Lung microvascular endothelial cell (primary cell): ENCODE results near the gene MMP28. TPM values are rescaled to one million over a fixed set of nuclear protein-coding genes. Genes with fewer than 3 reads are reported as not detected.

ENCODE experiments used
- DNase-seq, 2 donors: peaks; one replicate each; pipeline versions ENCODE4 v3.0.0 to v3.0.0-alpha.2; 2010; ENCODE audit warnings: low read depth in 2 of 2
- total RNA-seq: library from RNA; depleted of rRNA; stranded (reverse); fragments of >200 nt; gene quantifications from 2 replicates; pipeline ENCODE4 v1.2.1, GENCODE V29; 2014

The MMP28 gene
- total RNA-seq, 1 donor from 2014 or later, result 0.40 TPM

DNA sequence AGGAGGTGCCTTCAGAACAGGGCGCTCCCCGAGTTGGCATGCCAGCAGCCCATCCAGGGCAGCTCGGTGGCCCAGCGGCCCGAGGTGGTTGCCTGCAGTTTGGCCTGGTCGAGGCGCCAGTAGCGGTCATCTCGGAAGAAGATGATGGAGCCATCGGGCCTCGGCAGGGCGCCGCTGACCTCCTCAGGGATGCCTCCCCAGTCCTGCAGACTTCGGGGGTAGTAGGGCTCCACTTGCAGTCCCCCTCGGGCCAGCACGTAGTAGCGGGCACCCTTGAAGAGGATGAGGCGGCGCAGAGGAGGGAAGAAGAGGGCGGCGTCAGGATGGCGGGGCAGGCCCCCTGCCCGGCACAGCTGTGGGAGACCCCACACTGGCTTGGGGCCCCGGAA lies 29.0 kb downstream of the MMP28 start:
- no peak for DNase-seq

- no peak for DNase-seq
These were observed 29.5 kb downstream of the MMP28 start for GRCh38 chr17:35765756-35766488.

- no peak for DNase-seq
These were observed 30.2 kb downstream of the MMP28 start for GRCh38 chr17:35765086-35765710.

DNA sequence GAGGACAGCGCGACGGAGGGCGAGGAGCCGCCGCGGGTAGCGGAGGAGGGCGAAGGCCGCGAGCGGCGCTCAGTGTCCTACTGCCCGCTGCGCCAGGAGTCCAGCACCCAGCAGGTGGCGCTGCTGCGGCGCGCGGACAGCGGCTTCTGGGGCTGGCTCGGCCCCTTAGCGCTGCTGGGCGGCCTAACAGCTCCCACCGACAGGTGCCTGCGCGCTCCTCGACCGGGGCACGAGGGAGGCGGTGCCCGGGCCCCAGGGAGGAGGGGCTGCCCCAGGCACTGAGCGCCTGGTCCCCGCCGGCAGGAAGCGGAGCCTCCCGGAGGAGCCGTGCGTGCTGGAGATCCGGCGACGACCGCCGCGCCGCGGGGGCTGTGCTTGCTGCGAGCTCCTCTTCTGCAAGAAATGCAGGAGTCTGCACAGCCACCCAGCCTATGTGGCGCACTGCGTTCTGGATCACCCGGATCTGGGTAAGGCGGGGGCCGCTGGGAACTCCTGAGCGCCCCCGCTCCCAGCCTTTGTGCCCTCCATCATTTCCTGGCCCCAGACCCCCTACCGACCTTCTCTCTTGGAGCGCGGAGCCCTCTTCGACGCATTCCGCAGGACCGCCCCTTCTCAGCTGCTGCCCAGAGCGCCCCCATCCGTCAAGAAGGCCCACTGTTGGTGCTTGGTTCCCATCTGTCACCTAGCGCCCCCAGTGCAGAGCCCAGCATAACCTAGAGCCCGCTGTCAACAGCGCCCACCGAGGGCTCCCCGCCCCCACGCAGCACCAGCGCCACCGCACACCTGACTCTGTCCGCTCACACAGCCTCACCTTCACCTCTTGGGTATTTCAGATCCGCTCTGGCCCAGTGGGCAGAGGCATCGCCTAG lies 31.1 kb downstream of the MMP28 start:
- DNase-seq, result peak; percentile 88 to 92

DNA sequence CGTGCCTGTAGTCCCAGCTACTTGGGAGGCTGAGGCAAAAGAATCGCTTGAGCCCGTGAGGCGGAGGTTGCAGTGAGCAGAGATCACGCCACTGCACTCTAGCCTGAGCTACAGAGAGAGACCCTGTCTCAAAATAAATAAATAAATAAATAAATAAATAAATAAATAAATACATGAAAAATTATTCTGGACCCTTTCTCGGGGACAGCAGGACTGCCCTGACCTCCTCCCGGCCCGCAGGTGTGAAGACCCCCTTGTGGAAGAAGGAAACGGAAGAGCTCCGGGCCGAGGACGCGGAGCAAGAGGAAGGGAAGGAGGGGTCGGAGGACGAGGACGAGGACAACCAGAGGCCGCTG lies 31.7 kb downstream of the MMP28 start:
- no peak for DNase-seq

- DNase-seq, result no peak
These were observed 33.8 kb downstream of the MMP28 start for GRCh38 chr17:35761601-35762000.

DNA sequence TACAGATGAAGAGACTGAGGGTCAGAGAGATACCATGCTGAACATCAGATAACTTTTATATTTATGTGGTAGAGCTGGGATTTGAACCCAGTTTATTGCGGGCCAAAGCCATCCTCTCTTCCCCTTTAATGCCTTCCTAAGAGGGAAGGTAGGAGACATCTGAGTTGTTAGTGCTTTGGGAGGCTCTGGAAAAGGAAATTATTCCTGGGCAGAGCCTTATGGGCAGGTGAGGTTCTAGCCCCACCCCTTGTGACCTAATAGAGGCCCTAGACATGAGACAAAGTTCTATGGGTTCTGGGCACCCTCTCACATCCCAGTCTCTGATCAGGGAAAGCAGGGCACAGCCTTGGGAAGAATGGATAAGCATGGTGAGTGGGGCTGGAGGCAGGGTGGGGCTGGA lies 34.9 kb downstream of the MMP28 start, which contains the start of gene C17orf50:
TSS of gene C17orf50 (plus strand) at position 301 of the 400 bp plus-strand sequence. CDS start at position 356, 55 bp downstream.
- DNase-seq, result no peak

- no peak for DNase-seq
These were observed 38.2 kb downstream of the MMP28 start for GRCh38 chr17:35757243-35757642.

DNA sequence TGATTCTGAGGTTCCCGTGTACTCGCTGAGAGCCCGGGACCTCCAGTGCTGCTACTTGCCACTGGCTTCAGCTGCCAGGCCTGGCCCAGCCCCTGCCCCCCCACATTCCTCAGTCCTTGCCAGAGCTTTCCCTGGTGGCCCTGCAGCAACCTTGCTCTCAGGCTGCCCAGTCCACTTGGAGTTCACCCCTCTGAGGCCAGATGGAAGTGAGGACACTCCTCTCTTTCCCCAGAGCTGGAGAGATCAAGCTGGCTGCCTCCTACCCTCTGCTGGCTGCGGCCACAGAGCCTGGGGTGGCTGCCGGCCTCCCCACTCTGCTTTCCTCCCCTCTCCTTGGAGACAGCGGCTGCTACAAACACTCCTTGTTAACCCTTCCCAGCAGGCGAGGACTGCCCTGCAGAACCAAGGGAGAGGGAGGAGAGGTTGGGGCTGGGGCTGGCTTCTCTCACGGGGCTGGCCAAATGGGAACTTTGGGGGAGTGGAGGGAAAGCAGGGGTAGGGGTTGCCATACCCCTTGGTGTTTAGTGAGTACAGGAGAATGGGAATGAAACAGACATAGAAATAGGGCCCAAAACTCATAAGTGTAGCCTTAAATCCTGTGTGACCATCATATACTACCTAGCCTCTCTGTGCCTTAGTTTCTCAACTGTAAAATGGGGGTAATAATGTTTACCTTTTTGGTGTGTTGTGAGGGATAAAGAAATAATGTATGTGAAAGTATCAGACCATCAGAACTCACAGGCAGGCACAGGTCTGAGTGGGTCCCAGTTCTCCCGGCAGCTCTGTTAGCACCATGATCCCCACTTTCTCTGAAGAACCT lies 42.3 kb downstream of the MMP28 start, which contains the start of gene GAS2L2:
TSS of gene GAS2L2 (minus strand) at position 295 of the 820 bp plus-strand sequence. CDS start 389 bp downstream, outside the sequence.
- no peak for DNase-seq

- peak in 1 of 2 donors; percentile 41 for DNase-seq
These were observed 43.0 kb downstream of the MMP28 start for GRCh38 chr17:35752471-35752870.

DNA sequence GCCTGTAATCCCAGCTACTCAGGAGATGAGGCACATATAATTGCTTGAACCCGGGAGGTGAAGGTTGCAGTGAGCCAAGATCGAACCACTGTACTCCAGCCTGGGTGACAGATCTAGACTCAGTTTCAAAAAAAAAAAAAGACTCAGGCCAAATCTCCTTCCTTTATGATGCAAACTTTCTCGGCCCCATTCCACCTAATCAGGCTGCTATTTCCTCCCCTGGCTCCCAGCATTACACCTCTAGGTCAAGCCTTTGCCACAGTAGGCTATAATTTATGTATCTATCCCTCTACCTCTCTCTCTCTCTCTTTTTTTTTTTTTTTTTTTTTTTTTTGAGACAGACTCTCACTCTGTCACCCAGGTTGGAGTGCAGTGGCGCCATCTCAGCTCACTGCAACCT lies 43.9 kb downstream of the MMP28 start:
- peak in 1 of 2 donors; percentile 38 for DNase-seq

DNA sequence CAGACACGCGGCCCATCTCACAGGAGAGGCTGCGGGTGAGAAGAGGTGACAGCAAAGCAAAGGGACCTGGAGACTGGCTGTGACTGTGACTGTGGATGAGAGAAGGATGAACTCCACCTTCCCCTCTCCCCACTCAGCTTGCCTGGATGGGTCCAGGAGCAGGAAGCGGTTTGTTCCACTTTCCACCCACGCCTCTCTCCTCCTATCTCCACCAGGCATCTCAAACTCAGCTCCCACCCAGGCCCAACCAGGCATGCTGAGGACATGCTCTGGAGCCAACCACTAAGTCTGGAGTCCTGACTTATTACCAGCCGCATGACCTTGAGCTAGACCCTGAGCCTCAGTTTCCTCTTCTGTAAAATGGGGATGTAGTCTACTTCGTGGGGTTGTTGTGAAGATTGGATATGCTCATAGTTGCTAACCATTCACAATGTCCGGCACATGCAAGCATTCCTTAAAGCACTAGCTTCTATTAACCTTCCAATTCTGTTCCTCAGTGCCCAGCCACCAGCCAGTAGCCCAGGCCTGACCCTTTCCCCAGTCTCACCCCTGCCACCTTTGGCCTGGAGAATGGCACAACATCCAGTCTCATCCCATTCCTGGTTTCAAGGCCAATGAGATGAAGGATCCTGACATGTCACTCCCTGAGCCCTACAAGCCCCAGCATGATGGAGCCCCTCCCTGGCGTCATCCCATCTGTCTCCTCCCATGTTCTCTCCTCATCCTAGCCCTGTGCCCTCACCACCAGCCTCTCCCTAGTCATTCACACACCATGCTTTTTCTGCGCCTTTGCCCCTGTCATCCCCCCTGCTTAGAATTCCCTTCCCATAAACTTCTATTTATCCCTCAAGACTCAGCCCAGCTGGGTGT lies 44.7 kb downstream of the MMP28 start:
- DNase-seq, result no peak

DNA sequence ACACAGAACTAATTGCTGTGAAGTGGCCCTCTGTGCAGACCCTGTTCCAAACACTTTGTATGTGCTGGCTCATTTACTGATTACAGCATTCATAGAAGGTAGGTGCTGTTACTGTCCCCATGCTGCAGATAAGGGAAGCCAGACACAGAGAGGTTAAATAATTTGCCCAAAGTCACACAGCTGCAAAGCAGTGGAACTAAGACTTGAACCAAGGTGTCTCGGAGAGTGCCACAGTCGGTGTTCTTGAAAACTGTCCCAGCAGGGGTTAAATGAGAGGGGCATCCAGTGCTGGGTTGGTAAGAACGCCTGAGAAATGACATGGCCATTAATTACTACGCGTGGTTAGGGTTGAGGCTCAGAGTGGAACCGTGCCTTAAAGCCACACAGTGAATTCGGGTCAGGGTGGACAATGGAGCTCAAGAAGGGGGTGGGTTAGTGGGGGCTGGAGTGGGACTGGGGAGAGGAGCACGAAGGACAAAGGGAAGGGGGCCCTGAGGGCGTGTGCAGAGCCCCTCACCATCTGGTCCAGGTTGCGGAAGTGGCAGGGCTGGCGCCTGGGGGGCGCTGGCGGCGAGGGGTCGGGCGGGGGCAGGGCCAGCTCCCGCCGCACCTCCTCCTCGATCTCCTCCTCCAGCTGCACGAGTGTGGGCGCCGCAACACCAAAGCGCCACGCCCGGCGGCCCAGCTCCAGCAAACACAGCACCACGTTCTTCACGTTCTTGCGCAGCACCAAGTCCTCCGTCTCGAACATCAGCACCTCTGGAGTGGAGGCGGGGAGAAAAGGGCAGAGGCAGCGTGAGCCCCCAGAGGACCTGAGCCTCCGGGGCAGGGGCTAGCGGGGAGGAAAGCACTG lies 45.7 kb downstream of the MMP28 start:
- DNase-seq, result no peak

DNA sequence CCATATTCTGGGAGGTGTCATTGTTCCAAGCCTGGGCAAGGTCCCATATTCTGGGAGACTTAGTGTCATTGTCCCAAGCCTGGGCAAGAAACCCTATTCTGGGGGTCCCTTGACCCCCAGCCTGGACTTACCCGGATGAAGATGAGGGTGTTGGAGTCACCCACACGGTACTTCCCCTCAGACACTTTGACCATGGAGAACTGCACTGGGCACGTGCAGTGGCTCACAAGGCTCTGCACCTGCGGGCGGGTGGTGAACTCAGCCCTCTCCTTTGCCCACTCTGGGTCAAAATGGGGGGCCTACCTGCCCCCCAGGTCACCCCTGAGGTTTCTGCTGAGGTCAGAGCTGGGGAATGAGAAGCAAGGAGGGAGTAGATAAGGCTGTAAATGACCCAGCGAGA lies 46.5 kb downstream of the MMP28 start:
- DNase-seq, result no peak

DNA sequence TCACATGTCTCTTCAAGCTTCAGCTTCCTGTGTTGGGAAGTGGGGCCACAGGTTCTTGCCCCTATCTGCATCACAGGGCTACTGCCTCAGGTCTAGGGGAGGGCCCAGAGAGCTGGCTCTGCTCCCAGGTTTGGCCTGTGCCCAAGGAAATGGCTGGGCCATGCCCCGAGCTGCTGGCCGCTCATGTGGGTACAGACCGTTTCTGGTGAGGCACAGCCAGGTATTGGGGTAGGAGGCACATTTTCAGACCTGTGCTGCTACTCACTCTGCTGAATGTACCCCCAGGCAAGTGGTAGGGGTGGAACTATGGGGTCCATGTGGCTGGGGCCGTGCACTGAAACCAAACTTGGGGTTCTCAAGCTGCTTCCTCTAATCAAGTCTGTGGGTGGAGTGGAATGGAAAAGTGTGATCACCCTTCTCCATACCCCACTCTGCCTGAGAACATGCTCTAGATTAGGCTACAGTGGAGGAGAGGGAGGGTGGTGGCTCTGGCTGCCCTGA lies 47.0 kb downstream of the MMP28 start:
- DNase-seq, result peak in 1 of 2 donors; percentile 26

DNA sequence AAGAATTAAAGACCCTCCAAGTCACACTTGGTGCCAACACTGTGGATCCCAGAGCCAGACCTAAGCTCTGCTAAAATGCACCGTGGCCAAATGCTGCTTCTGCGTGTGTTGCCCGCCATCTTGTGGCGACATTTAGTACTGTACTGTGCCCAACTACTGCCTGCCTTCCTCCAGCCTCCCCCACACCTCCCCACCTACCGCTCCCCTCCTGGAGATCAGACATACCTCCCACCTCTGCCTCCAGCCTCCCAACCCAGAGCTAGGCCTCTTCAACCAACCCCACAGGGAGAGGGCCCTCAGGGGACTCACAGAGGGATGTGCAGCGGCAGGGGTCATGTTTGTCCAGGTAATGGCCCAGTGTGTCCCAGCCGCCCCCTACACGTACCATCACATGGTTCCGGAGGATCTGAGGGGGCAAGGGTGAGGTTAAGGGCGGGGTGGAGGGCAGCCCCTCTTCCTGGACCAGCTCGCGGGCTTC lies 47.9 kb downstream of the MMP28 start:
- peak; percentile 83 to 89 for DNase-seq

DNA sequence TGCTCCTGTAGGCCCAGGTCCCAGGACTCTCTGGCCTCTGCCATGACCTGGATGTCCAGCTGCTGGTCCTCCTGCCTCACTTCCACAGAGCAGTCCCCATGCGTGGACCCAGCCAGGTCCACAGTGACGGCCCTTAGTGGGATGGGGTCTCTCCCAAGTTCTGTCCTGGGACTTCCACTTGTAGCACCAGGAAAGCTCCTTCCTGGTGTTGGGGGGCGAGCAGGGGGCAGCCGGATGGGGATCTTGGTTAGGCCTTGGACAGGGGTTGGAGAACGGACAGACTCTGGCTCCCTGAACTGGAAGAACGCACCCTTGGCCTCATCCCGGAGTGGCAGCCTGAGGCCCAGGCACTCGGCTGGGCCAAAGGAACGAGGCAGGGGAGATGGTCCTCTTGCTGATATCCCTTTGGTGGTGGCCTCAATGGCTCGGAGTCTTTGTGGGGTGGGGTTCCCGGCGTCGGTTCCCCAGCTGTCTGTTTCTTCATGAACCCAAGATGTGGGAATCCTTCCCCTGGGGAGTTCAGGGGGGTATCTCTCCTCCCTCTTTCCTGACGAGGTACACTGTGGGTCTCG lies 49.6 kb downstream of the MMP28 start:
- no peak for DNase-seq

DNA sequence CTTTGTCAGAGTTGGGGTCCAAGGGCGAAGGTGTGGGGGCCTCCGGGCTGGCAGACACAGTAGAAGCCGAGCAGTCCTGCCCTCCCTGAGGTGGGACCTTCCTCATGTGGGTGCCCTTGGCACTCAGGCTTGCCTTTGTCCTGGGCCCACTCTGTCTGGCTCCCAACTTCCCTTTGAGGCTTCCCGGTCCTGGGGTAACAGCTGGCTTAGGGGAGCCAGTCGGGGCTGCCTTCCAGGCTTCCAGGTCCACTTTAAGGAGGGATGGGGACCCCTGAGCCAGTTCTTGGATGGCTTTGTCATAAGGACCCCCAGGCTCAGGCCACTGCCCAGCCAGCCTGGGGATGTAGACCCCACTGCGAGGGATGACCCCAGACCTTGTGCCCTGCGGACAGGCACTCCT lies 50.2 kb downstream of the MMP28 start:
- no peak for DNase-seq

GRCh38 chr17:35744830-35745229 lies 50.6 kb downstream of the MMP28 start:
- no peak for DNase-seq
